Left lobe of liver (tissue), 2 donors: ENCODE data around the gene IDH2. TPM values are rescaled to one million over a fixed set of nuclear protein-coding genes. Genes with fewer than 3 reads are reported as not detected.

ENCODE experiments used
- ATAC-seq: fragments of 200-7000 bp; cut with Tn5 transposase; one replicate; pipeline ENCODE4 v1.9.1; 2020; ENCODE audit warnings: mild to moderate bottlenecking, moderate library complexity
- DNase-seq: peaks from one replicate; pipeline ENCODE4 v3.0.0-alpha.2; 2020; ENCODE audit warnings: low spot score
- total RNA-seq: library from RNA; stranded (reverse); gene quantifications from one replicate; pipeline ENCODE4 v1.2.1, GENCODE V29; 2021
- donor health status: DM: no; HTN: no; CAD: no; lungs with moderate emphysema.
- donor health status: DM: no; HTN: yes; CAD: no.

IDH2 gene
- total RNA-seq, 1 donor from 2014 or later: 292 TPM

DNA sequence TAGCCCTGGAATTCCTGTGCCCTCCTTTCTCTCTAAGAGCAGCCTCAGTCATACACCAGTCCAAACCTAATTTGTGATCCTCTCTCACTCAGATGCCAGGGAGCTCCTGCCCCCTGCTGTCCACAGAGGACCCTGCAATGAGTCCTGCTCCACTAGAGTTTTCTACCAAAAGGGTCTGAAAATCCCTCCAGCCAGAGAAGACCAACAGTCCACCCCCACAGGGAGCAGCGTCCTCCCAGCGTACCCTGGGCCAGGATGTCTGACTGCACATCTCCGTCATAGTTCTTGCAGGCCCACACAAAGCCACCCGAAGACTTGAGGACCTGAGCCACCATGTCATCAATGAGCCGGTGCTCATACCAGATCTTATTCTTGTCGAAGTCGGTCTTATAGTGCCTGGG is 15.4 kb downstream of the IDH2 start:
- ATAC-seq (peak; percentile 70), DNase-seq (no peak)

DNA sequence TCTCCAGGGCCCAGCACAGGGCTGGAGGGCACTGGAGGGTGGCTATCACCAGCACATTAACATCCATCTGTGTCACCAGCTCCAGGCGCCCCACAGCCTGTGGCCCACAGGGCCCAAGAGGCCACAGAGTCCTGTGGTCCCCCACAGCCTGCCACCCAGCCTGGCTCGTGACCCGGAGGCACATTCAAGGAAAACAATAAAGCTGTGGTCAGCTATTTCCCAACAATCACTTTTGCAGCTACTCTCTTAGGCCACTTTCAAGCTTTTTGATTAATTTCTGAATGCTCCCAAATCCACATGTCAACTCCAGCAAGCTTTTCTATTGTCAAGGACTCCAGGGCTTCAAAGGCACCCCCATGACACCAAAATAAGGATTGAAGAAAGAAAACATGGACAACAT is 16.7 kb downstream of the IDH2 start:
- DNase-seq (no peak), ATAC-seq (no peak)

- no peak for DNase-seq
- ATAC-seq: no peak
Observed at GRCh38 chr15:90084876-90085423, 17.3 kb downstream of the IDH2 start.

DNA sequence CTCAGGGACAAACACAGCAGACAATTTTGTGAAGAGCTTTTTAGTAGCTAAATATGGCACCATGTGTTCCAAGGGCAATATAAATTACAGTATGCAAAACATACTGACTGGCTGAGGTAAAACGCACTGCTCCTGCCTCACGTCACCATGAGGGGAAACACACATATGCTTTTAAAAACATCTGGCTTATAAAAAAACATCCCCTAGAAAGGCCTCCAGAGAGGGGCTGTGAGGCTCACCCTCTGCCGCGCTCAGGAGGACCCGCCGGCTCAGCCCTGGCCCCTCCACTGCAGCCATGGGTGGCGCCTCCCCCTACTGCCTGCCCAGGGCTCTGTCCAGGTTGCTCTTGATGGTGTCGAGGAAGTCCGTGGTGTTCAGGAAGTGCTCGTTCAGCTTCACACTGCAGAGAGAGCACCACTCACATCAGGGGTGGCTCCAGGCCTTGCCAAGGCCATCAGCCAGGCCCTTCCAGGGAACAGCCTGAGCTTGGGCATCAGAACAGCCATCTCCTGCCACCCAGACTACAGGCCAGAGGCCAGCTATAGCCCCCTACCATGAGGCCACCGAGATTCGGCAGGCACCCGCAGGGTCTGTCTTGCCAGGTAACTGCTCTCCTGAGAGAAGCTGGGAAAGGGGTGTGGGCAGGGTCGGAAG is 18.2 kb downstream of the IDH2 start:
- no peak for ATAC-seq
- no peak for DNase-seq

DNA sequence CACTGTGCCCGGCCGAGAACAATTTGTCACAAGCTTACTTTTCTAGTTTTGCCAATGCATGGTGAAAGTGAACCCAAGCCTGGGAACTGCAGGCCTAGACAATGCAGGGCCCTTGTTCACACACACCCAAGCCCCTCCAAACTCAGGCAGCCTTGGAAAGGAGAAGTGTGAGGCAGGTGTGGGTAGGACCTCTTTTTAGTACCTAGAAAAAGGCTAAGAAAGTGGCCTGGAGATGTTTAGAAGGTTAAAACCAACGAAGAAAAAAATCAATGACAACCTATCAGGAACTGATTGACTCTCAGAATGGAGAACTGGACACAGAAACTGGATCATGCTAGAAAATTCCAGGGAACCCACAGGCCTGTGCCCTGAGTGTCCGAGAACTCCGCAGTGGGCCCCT is 18.8 kb downstream of the IDH2 start:
- ATAC-seq (no peak), DNase-seq (no peak)

DNA sequence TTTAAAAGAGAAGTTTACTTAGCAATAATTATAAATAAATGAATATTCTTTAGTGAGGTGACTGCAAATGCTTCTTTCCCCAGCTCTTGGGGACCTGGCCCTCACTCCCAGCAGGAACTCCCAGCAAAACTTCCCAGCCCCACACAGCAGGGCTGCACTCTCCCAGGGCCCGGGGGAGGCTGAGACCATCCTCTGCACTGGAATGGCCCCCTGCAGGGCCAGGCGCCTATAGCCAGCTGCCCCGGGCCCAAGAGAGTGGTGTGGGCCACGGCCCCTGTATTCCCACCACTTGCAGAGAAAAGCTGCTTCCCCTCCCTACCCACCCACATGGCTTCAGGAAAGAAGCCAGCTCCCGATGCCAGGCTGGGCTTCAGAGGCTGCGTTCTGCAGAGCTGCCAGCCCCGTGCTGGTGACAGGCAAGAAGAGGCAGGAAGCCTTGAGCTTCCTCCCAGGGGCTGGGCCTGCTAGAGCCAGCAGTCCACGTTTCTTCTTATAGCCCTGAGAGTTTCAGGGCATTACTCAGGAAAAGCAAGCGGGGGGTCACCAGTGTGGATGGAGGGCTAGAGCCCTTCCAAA is 20.0 kb downstream of the IDH2 start:
- no peak for DNase-seq
- ATAC-seq: no peak

GRCh38 chr15:90080818-90081393 is 21.4 kb downstream of the IDH2 start:
- ATAC-seq (no peak), DNase-seq (no peak)

GRCh38 chr15:90080458-90080755 is 21.9 kb downstream of the IDH2 start:
- ATAC-seq: no peak
- DNase-seq: no peak

- ATAC-seq (peak; percentile 5), DNase-seq (no peak)
Observed at GRCh38 chr15:90079619-90080457, 22.4 kb downstream of the IDH2 start.

GRCh38 chr15:90078965-90079364 is 23.3 kb downstream of the IDH2 start:
- ATAC-seq: no peak
- no peak for DNase-seq

GRCh38 chr15:90076716-90077115 is 25.6 kb downstream of the IDH2 start:
- DNase-seq: no peak
- ATAC-seq: no peak

DNA sequence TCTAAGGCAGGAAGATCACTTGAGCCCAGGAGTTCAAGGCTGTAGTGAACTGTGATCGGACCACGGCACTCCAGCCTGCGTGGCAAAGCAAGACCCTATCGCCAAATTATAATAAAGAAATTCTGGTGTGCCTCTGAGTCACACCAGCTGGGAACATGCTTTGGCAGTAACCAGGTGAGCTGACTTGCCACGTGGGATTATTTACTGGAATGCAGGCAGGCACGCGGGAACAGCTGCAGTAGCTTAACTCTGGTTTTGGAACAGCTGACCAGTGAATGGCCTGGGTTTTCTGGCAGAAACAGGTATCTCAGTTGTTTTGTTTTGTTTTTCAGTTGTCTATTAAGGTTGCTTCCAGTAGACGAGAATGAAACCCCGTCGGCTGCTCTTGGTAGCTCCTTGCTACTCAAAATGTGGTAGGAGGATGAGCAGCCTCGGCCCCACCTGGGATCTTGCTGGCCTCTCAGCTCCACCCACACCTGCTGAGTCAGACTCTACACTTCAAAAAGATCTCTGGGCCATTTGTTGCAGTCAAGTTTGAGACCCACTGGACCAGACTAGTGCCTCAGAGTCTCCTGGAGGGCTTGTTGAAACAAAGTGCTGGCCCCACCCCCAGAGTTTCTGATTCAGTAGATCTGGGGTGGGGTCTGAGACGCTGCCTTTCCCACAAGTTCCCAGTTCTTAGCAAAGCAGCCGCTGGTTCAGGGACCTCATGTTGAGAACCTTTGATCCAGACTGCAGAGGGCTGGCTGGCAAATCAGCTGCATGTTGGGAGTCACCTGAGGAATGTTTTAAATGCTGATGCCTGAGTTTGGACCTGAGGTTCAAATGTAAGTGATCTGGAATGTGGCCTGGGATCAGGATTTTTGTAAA is 26.6 kb downstream of the IDH2 start:
- ATAC-seq (peak; percentile 69), DNase-seq (peak; percentile 68)

GRCh38 chr15:90074916-90075315 is 27.4 kb downstream of the IDH2 start:
- no peak for ATAC-seq
- no peak for DNase-seq

GRCh38 chr15:90074023-90074422 is 28.2 kb downstream of the IDH2 start:
- DNase-seq: no peak
- no peak for ATAC-seq

DNA sequence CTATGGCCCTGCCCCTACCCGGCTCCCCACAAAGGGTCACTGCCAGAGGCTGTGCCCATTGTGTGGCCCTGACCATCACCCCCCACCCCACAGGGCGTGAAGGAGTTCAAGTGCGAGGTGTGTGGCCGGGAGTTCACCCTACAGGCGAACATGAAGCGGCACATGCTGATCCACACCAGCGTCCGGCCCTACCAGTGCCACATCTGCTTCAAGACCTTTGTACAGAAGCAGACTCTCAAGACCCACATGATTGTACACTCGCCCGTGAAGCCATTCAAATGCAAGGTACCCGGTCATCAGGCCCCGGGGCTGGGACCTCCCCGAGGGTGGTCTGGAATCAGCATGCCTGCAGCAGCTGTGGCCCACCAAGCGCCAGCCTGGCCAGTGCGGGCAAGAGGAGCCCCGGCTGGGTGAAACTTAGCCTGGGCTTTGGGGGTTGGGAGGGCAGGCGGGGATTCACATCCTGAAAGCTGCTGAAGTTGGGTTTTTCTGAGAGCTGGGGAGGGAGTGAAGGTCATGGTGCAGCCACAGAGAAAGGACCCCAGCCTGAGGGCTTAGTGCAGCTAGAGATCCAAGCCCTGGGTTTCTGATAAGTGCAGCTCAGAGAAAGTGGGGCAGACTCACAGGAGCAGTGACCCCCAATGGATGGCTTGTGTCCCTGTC is 29.2 kb downstream of the IDH2 start:
- ATAC-seq (no peak), DNase-seq (no peak)

- DNase-seq (peak; percentile 80), ATAC-seq (peak; percentile 80)
Observed at GRCh38 chr15:90071220-90071807, 31.0 kb downstream of the IDH2 start.

DNA sequence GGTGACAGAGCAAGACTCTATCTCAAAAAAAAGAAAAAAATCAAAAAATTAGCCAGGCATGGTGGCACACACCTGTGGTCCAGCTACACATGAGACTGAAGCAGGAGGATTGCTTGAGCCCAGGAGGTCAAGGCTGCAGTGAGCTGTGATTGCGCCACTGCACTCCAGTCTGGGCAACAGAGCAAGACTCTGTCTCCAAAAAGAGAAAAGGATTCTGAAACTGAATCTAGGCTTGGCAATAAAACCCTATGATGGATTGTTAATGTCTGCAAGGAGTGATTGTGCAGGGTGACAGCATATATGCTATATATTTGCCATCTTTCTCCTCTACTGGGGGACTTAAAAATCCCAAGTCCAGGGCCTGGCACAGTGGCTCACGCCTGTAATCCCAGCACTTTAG is 31.6 kb downstream of the IDH2 start:
- DNase-seq: peak; percentile 52
- ATAC-seq: peak; percentile 37

DNA sequence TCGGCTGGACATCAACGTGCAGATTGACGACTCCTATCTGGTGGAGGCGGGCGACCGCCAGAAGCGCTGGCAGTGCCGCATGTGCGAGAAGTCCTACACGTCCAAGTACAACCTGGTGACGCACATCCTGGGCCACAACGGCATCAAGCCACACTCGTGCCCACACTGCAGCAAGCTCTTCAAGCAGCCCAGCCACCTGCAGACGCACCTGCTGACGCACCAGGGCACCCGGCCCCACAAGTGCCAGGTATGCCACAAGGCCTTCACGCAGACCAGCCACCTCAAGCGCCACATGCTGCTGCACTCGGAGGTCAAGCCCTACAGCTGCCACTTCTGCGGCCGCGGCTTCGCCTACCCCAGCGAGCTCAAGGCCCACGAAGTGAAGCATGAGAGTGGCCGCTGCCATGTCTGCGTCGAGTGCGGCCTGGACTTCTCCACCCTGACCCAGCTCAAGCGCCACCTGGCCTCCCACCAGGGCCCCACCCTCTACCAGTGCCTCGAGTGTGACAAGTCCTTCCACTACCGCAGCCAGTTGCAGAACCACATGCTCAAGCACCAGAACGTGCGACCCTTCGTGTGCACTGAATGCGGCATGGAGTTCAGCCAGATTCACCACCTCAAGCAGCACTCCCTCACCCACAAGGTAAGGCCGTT is 34.2 kb downstream of the IDH2 start:
- DNase-seq: no peak
- no peak for ATAC-seq
